H1 (cell line): Measurements from ENCODE around the gene CCDC183. TPM values are rescaled to one million over a fixed set of nuclear protein-coding genes. Genes with fewer than 3 reads are reported as not detected.

ENCODE experiments used
- CTCF ChIA-PET: fragments of 300-600 bp; sonication (Branson Sonifier 250); formaldehyde crosslinking; loops from one replicate; lab custom pipeline; 2021; ENCODE audit not compliant: partially characterized antibody; lab: Charles Lee
- POLR2A ChIA-PET: fragments of 300-600 bp; sonication (Branson Sonifier 250); formaldehyde crosslinking; loops from one replicate; lab custom pipeline; 2021; ENCODE audit warnings: inconsistent platforms; ENCODE audit not compliant: partially characterized antibody; lab: Charles Lee
- DNase-seq, 2 experiments: peaks; one replicate each; pipeline versions ENCODE4 v3.0.0 to v3.0.0-alpha.2; 2010 to 2022; ENCODE audit warnings: low spot score in 2 of 2, low read depth in 1 of 2, mixed read lengths in 1 of 2
- FAIRE-seq: peaks from 2 replicates; lab custom pipeline; 2011; peaks lifted over from hg19 to GRCh38; lab: Jason Lieb, UNC
- H2AFZ ChIP-seq: 2 replicates; pipeline ENCODE4 v1.8.1; 2012; ENCODE audit warnings: low read length, inconsistent platforms
- H2AK5ac ChIP-seq: 2 replicates; pipeline ENCODE4 v1.6.1; 2013; ENCODE audit warnings: low read depth, low read length
- H2BK120ac ChIP-seq: replicated peaks from 2 replicates; pipeline ENCODE3; 2013; ENCODE audit warnings: low read depth, low read length, inconsistent platforms
- H2BK12ac ChIP-seq: 2 replicates; pipeline ENCODE4 v1.6.1; 2013; ENCODE audit warnings: low read depth, low read length
- H2BK15ac ChIP-seq: 2 replicates; pipeline ENCODE4 v1.6.1; 2013; ENCODE audit warnings: low read length
- H2BK20ac ChIP-seq: 2 replicates; pipeline ENCODE4 v1.6.1; 2013; ENCODE audit warnings: low read length
- H2BK5ac ChIP-seq: 2 replicates; pipeline ENCODE4 v1.6.1; 2013; ENCODE audit warnings: low read depth, low read length
- H3K14ac ChIP-seq: 2 replicates; pipeline ENCODE4 v1.6.1; 2013; ENCODE audit warnings: inconsistent platforms; ENCODE audit not compliant: insufficient read length
- H3K18ac ChIP-seq: 2 replicates; pipeline ENCODE4 v1.6.1; 2013; ENCODE audit warnings: low read length; ENCODE audit errors: extremely low read depth
- H3K23ac ChIP-seq: 2 replicates; pipeline ENCODE4 v1.6.1; 2013; ENCODE audit warnings: inconsistent platforms; ENCODE audit not compliant: insufficient read length
- H3K23me2 ChIP-seq: 2 replicates; pipeline ENCODE4 v1.6.1; 2013; ENCODE audit warnings: low read depth, low read length
- H3K27ac ChIP-seq: 2 replicates; pipeline ENCODE4 v1.6.1; 2011; ENCODE audit warnings: low read depth, low read length, inconsistent platforms
- H3K27me3 ChIP-seq, 4 experiments: replicated peaks in 1 of 4; 1 replicate in 1 of 4; 2 replicates in 3 of 4; pipeline versions ENCODE4 v1.6.1 to v1.8.1; 2011 to 2013; ENCODE audit warnings: low read length in 3 of 4, mild to moderate bottlenecking in 3 of 4, inconsistent platforms in 2 of 4, mixed read lengths in 2 of 4, moderate library complexity in 1 of 4; ENCODE audit not compliant: control insufficient read depth in 3 of 4, insufficient read depth in 3 of 4; ENCODE audit errors: extremely low read depth in 1 of 4
- H3K36me3 ChIP-seq, 4 experiments: 2 replicates each; pipeline versions ENCODE4 v1.6.1 to v1.8.1; 2011 to 2013; ENCODE audit warnings: mild to moderate bottlenecking in 4 of 4, low read length in 3 of 4, moderate library complexity in 2 of 4, control low read depth in 1 of 4, inconsistent platforms in 1 of 4; ENCODE audit not compliant: insufficient read depth in 4 of 4, control insufficient read depth in 2 of 4
- H3K4ac ChIP-seq: replicated peaks from 2 replicates; pipeline ENCODE3; 2013; ENCODE audit warnings: low read length, low read depth, mixed read lengths, inconsistent platforms; ENCODE audit not compliant: insufficient read length
- H3K4me1 ChIP-seq, 4 experiments: replicated peaks in 1 of 4; 1 replicate in 1 of 4; 2 replicates in 3 of 4; pipeline versions ENCODE4 v1.6.1 to v1.8.1; 2011 to 2013; ENCODE audit warnings: low read length in 3 of 4, inconsistent platforms in 2 of 4, mixed read lengths in 1 of 4; ENCODE audit not compliant: insufficient read depth in 4 of 4, control insufficient read depth in 3 of 4
- H3K4me2 ChIP-seq, 2 experiments: 2 replicates each; pipeline versions ENCODE4 v1.6.1 to v1.8.1; 2011 to 2013; ENCODE audit warnings: low read depth in 2 of 2, low read length in 2 of 2, control low read depth in 1 of 2, inconsistent platforms in 1 of 2, mild to moderate bottlenecking in 1 of 2; ENCODE audit not compliant: insufficient read depth in 1 of 2
- H3K4me3 ChIP-seq, 4 experiments: fragments of 200-600, 300-600 bp in 1 of 4; sonication (generic), shearing (Covaris generic), sonication (Bioruptor Twin) in 1 of 4; 2 replicates each; pipeline versions ENCODE4 v1.5.1 to v1.8.1; 2011 to 2016; ENCODE audit warnings: low read length in 4 of 4, low read depth in 3 of 4, control low read depth in 2 of 4, inconsistent platforms in 2 of 4, mild to moderate bottlenecking in 2 of 4, mixed read lengths in 1 of 4, moderate library complexity in 1 of 4; ENCODE audit not compliant: insufficient read depth in 2 of 4; ENCODE audit errors: extremely low read depth in 1 of 4
- H3K56ac ChIP-seq: replicated peaks from 2 replicates; pipeline ENCODE3; 2013; ENCODE audit warnings: low read depth, mild to moderate bottlenecking, mixed read lengths, low read length, inconsistent platforms; ENCODE audit not compliant: insufficient read length
- H3K79me1 ChIP-seq: 2 replicates; pipeline ENCODE4 v1.6.1; 2013; ENCODE audit warnings: low read depth, low read length, control low read depth
- H3K79me2 ChIP-seq, 2 experiments: 2 replicates each; pipeline versions ENCODE4 v1.6.1 to v1.8.1; 2012 to 2013; ENCODE audit warnings: low read length in 2 of 2, mild to moderate bottlenecking in 2 of 2, inconsistent platforms in 1 of 2; ENCODE audit not compliant: insufficient read depth in 2 of 2, control insufficient read depth in 1 of 2
- H3K9ac ChIP-seq, 4 experiments: replicated peaks in 1 of 4; 1 replicate in 1 of 4; 2 replicates in 3 of 4; pipeline versions ENCODE4 v1.6.1 to v1.8.1; 2011 to 2013; ENCODE audit warnings: low read depth in 3 of 4, low read length in 3 of 4, control low read depth in 2 of 4, mild to moderate bottlenecking in 2 of 4, moderate library complexity in 2 of 4, inconsistent platforms in 1 of 4; ENCODE audit errors: extremely low read depth in 1 of 4
- H3K9me3 ChIP-seq, 2 experiments: 2 replicates each; pipeline versions ENCODE4 v1.6.1 to v1.8.1; 2012 to 2013; ENCODE audit warnings: mild to moderate bottlenecking in 2 of 2, moderate library complexity in 2 of 2, control low read depth in 1 of 2, inconsistent platforms in 1 of 2, low read depth in 1 of 2, low read length in 1 of 2, mixed read lengths in 1 of 2; ENCODE audit not compliant: insufficient read depth in 2 of 2
- H4K20me1 ChIP-seq, 2 experiments: replicated peaks in 1 of 2; 2 replicates each; pipeline versions ENCODE3 to v1.8.1; 2011 to 2013; ENCODE audit warnings: inconsistent platforms in 2 of 2, low read length in 2 of 2, mild to moderate bottlenecking in 1 of 2; ENCODE audit not compliant: insufficient read depth in 2 of 2, control insufficient read depth in 1 of 2
- H4K5ac ChIP-seq: 2 replicates; pipeline ENCODE4 v1.6.1; 2013; ENCODE audit warnings: low read length, low read depth, mixed read lengths, inconsistent platforms; ENCODE audit not compliant: insufficient read length
- H4K8ac ChIP-seq: 2 replicates; pipeline ENCODE4 v1.8.0; 2013; ENCODE audit warnings: mild to moderate bottlenecking, moderate library complexity, low read length, inconsistent platforms; ENCODE audit not compliant: insufficient read depth; ENCODE audit errors: extremely low read depth
- H4K91ac ChIP-seq: replicated peaks from 2 replicates; pipeline ENCODE3; 2013; ENCODE audit warnings: low read length, mixed read lengths, inconsistent platforms; ENCODE audit not compliant: insufficient read length
- BACH1 ChIP-seq: IDR thresholded peaks from 2 replicates; pipeline ENCODE4 v1.6.1; 2012; ENCODE audit warnings: low read length, improper control_type of control experiment
- BCL11A ChIP-seq, 2 experiments: IDR thresholded peaks; one replicate each; pipeline ENCODE4 v1.6.1; 2011; ENCODE audit warnings: low read depth in 2 of 2, low read length in 2 of 2, mild to moderate bottlenecking in 2 of 2
- BRCA1 ChIP-seq: IDR thresholded peaks from 2 replicates; pipeline ENCODE4 v1.6.1; 2012; ENCODE audit warnings: low read depth, low read length, improper control_type of control experiment
- CBX5 ChIP-seq: fragments of 300-800, 300-1000 bp; sonication (generic); IDR thresholded peaks from 2 replicates; pipeline ENCODE4 v1.7.1; 2016; ENCODE audit warnings: antibody characterized with exemption, low read length, low read depth
- CBX8 ChIP-seq: fragments of 300-800, 300-1000 bp; sonication (generic); IDR thresholded peaks from 2 replicates; pipeline ENCODE4 v1.7.1; 2016; ENCODE audit warnings: low read depth, low read length, borderline replicate concordance
- EP300 ChIP-seq, 2 experiments: IDR thresholded peaks; 1 replicate in 1 of 2; 2 replicates in 1 of 2; pipeline ENCODE4 v1.6.1; 2011 to 2012; ENCODE audit warnings: low read depth in 2 of 2, low read length in 2 of 2, mild to moderate bottlenecking in 2 of 2, borderline replicate concordance in 1 of 2, inconsistent platforms in 1 of 2, moderate library complexity in 1 of 2
- GABPA ChIP-seq: IDR thresholded peaks from 2 replicates; pipeline ENCODE4 v1.6.1; 2011; ENCODE audit warnings: mild to moderate bottlenecking, low read length, moderate library complexity, borderline replicate concordance; ENCODE audit not compliant: insufficient read depth
- HDAC2 ChIP-seq, 2 experiments: fragments of 300-600 bp in 1 of 2; sonication (generic) in 1 of 2; IDR thresholded peaks; 2 replicates each; pipeline ENCODE4 v1.6.1; 2011 to 2012; ENCODE audit warnings: low read depth in 2 of 2, low read length in 2 of 2, mild to moderate bottlenecking in 2 of 2, moderate library complexity in 2 of 2, borderline replicate concordance in 1 of 2, inconsistent platforms in 1 of 2
- HDAC6 ChIP-seq: IDR thresholded peaks from one replicate; pipeline ENCODE4 v1.7.1; 2012; ENCODE audit warnings: low read depth, mild to moderate bottlenecking, inconsistent platforms, low read length, moderate library complexity
- POLR2AphosphoS5 ChIP-seq: IDR thresholded peaks from 2 replicates; pipeline ENCODE4 v1.6.1; 2011; ENCODE audit warnings: low read depth, low read length
- SP2 ChIP-seq: IDR thresholded peaks from 2 replicates; pipeline ENCODE4 v1.6.1; 2012; ENCODE audit warnings: mild to moderate bottlenecking, low read length, inconsistent platforms
- TCF12 ChIP-seq: IDR thresholded peaks from 2 replicates; pipeline ENCODE4 v1.6.1; 2011; ENCODE audit warnings: low read depth, mild to moderate bottlenecking, low read length
- YY1 ChIP-seq: IDR thresholded peaks from 2 replicates; pipeline ENCODE4 v1.6.1; 2011; ENCODE audit warnings: low read depth, mild to moderate bottlenecking, low read length
- WGBS, 2 experiments: shearing (Covaris generic) in 1 of 2; methylation state at CpG; one replicate each; pipeline versions ENCODE4 v1.1.6 to v1.1.7; 2013 to 2015; ENCODE audit warnings: low lambda C conversion rate in 2 of 2, mixed read lengths in 2 of 2, inconsistent platforms in 1 of 2, low coverage in 1 of 2, missing lambda C conversion rate in 1 of 2; ENCODE audit not compliant: insufficient replicate concordance in 2 of 2, insufficient coverage in 1 of 2, insufficient read length in 1 of 2; ENCODE audit errors: extremely low coverage in 1 of 2, missing lambda C conversion rate in 1 of 2; 5-methylcytosine and 5-hydroxymethylcytosine counted together
- polyA plus RNA-seq, 7 experiments: library from polyadenylated mRNA; depleted of rRNA in 3 of 7; stranded (reverse) in 5 of 7; unstranded in 2 of 7; fragments of >200 nt in 5 of 7; fragments of 200-250 nt in 2 of 7; gene quantifications; 1 replicate in 5 of 7; 2 replicates in 1 of 7; 4 replicates in 1 of 7; pipeline versions ENCODE4 v1.2.1 to v1.2.3, GENCODE V29; 2011 to 2013; ENCODE audit warnings: missing spikeins in 2 of 7, mixed read lengths in 2 of 7
- total RNA-seq: library from RNA; stranded (reverse); fragmentation: NEBNext Ultra II Directional; extraction: Animal tissue kit (Norgen Biotek cat#: 25700); gene quantifications from 2 replicates; pipeline ENCODE4 v1.2.1, GENCODE V29; 2021
- TF ChIP-seq, protein P1 (sequence below): IDR thresholded peaks from 2 replicates; pipeline ENCODE4 v1.6.1; 2012; ENCODE audit warnings: inconsistent platforms

Gene CCDC183
- total and polyA plus RNA-seq, 2 of the 8 experiments (the other 6 are each of a cell fraction or from before 2014, with no cell fraction given): 0.51 to 1.6 TPM

DNA sequence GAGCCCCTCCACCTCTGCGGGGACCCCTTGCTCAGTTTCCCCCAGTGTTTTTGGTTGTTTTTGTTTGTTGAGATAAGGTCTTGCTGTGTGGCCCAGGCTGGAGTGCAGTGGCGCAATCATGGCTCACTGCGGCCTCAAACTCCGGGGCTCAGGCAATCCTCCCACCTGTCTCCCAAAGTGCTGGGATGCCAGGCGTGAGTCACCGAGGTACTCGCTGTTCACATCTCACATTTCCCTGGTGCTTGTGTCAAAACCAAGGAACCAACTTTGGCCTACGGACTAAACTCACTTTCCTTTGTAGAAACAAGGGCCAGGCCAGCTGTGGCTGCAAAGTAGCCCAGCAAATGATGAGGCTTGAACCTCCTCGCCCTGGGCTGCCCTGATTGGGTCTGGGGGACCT, 36.4 kb downstream of the CCDC183 start:
- H3K4me1 ChIP-seq: no peaks in the 10 kb centered on the region
- no peak overlapping the region for H3K4me2 ChIP-seq
- ChIA-PET CTCF (interaction anchor here (1.1 to 9.0 kb wide), 5 partner anchors 10 to 390 kb away, joined by 3 to 55 read pairs (median 3); partner anchors contain the start of gene AJM1), POLR2A (interaction anchor here (0.6 to 20.5 kb wide), 9 partner anchors 9 to 442 kb away, joined by 3 to 248 read pairs (median 4); partner anchors contain the start of genes AJM1, MAMDC4 and RABL6)
- no peak overlapping the region for H3K23ac ChIP-seq
- no peak overlapping the region for H3K9ac ChIP-seq
- H2BK120ac ChIP-seq: no peak overlapping the region
- H4K8ac ChIP-seq: no peak overlapping the region
- no peak overlapping the region for H2BK5ac ChIP-seq
- H2AK5ac ChIP-seq: no peak overlapping the region
- no peaks in the 10 kb centered on the region for H3K79me2 ChIP-seq
- FAIRE-seq (no peak), DNase-seq (no peak)
- H3K4ac ChIP-seq: no peak overlapping the region
- peaks cover 13 to 41% (median 33%) of the 10 kb centered on the region in 4 experiments for H3K36me3 ChIP-seq
- H3K4me3 ChIP-seq: no peak overlapping the region
- H4K20me1 ChIP-seq: peaks cover 3 to 15% of the 10 kb centered on the region in 2 experiments
- no peak overlapping the region for H3K18ac ChIP-seq
- H3K27me3 ChIP-seq: no peaks in the 10 kb centered on the region
- no peak overlapping the region for H2BK12ac ChIP-seq
- WGBS, 2 experiments: 97% methylated on average over 8 of the region's 9 CpGs; no CpG with 5 or more reads in 1 of the 2 experiments
- no peak overlapping the region for H2BK20ac ChIP-seq
- H2AFZ ChIP-seq: no peak overlapping the region
- H4K91ac ChIP-seq: no peak overlapping the region
- H3K27ac ChIP-seq: no peak overlapping the region
- H3K56ac ChIP-seq: no peak overlapping the region
- H3K9me3 ChIP-seq: no peaks in the 10 kb centered on the region
- no peak overlapping the region for H4K5ac ChIP-seq
- H3K14ac ChIP-seq: no peak overlapping the region
- H3K79me1 ChIP-seq: no peaks in the 10 kb centered on the region
- H2BK15ac ChIP-seq: no peak overlapping the region
- no peaks in the 10 kb centered on the region for H3K23me2 ChIP-seq
- no peak for TF ChIP-seq GABPA
- TF ChIP-seq BCL11A (IDR thresholded peaks at IDR 0.05; ENCODE audit: low read depth in 2 of 2, low read length in 2 of 2): no peak
- TF ChIP-seq EP300 (IDR thresholded peaks at IDR 0.05; ENCODE audit: borderline replicate concordance in 1 of 2, low read depth in 2 of 2, low read length in 2 of 2): no peak
- no peak for TF ChIP-seq YY1
- TF ChIP-seq TCF12: no peak
- TF ChIP-seq HDAC2 (IDR thresholded peaks at IDR 0.05; ENCODE audit: borderline replicate concordance in 1 of 2, low read depth in 2 of 2, low read length in 2 of 2): no peak
- TF ChIP-seq CBX8: no peak
- no peak for TF ChIP-seq SP2
- TF ChIP-seq CBX5: no peak
- no peak for TF ChIP-seq BACH1
- TF ChIP-seq, protein P1, sequence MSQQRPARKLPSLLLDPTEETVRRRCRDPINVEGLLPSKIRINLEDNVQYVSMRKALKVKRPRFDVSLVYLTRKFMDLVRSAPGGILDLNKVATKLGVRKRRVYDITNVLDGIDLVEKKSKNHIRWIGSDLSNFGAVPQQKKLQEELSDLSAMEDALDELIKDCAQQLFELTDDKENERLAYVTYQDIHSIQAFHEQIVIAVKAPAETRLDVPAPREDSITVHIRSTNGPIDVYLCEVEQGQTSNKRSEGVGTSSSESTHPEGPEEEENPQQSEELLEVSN: no peak
- no peak for TF ChIP-seq POLR2AphosphoS5
- TF ChIP-seq BRCA1: no peak
- TF ChIP-seq HDAC6: no peak
